Measurements from ENCODE around the gene HSPG2. TPM values are rescaled to one million over a fixed set of nuclear protein-coding genes. Genes with fewer than 3 reads are reported as not detected.
A peak's percentile ranks its signal among the peaks of the same experiment; 100 is the strongest.

HSPG2 gene
- total RNA-seq, 6 experiments from 2014 or later, result 275 to 430 (median 297) TPM

DNA sequence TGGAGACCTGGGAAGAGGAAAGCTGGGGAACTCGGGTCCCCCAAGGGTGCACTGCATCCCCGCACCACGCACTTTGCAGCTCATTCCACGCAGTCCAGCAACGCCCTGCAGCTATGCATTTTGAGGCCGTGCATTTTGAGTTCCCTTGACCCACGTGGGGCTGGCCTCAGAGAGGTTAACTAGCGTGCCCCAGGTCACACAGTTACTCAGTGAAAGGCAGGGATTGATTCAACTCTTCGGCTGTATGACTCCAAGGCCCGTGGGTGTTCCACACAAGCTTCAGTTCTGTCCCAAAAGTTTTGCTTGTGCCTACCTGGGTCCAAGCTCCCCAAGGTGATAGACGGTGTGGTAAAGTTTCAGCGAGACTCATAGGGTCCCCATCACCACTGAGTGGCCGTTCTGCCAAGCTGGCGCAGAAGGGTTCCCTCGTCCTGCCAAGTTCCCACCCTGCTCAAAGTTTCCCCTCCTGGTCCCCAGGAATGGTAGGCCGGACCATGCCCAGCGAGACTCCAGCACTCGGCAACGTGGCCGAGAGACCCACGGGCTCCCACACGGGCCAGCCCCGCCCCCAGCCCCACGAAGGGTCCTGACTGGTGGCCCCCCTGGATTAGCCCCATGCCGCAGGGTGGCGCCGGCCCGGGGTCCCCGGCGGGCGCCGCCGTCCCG is 611 bp downstream of the HSPG2 start:
- Mint-ChIP-seq H3K4me1 (ENCODE audit: low read depth) (peaks cover 79% of the 10 kb centered on the region), H3K36me3 (ENCODE audit: low read depth) (peaks cover 16% of the 10 kb centered on the region), H3K4me3 (peak overlapping the region; percentile 94), H3K9me3 (no peaks in the 10 kb centered on the region), H3K27ac (peak overlapping the region; percentile 93), H3K27me3 (ENCODE audit: insufficient read depth) (no peaks in the 10 kb centered on the region; the same call in none of the 2 replicates)
- TF ChIP-seq, protein P1, sequence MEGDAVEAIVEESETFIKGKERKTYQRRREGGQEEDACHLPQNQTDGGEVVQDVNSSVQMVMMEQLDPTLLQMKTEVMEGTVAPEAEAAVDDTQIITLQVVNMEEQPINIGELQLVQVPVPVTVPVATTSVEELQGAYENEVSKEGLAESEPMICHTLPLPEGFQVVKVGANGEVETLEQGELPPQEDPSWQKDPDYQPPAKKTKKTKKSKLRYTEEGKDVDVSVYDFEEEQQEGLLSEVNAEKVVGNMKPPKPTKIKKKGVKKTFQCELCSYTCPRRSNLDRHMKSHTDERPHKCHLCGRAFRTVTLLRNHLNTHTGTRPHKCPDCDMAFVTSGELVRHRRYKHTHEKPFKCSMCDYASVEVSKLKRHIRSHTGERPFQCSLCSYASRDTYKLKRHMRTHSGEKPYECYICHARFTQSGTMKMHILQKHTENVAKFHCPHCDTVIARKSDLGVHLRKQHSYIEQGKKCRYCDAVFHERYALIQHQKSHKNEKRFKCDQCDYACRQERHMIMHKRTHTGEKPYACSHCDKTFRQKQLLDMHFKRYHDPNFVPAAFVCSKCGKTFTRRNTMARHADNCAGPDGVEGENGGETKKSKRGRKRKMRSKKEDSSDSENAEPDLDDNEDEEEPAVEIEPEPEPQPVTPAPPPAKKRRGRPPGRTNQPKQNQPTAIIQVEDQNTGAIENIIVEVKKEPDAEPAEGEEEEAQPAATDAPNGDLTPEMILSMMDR (IDR thresholded peaks at IDR 0.05), result no peak
- no peak for DNase-seq

DNA sequence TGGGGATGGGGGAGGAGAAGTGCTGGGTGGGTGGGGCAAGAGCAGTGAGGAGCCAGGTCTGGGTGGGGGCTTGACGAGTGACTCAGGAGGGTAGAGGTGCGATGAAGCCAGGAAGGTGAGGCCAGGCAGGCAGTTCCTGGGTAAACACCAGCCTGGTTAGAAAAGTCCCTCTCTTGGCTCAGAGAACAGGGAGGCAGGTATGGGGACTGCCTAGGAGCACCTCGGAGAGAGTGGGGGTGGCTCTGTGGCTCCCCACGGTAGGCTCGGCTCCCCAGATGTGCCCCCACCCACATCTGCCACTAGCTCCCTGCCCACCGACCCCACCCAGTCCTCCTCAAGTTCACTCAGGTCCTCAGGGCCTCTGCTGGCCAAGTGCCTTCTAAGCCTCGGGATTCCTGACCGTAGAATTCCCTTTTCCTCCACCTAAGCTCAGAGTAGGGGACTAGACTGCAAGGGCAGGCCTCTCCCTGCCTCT is 1.2 kb downstream of the HSPG2 start:
- TF ChIP-seq, protein P1 (IDR thresholded peaks at IDR 0.05), result no peak
- peaks cover 80% of the 10 kb centered on the region for H3K4me1 Mint-ChIP-seq (ENCODE audit: low read depth)
- H3K27me3 Mint-ChIP-seq (ENCODE audit: insufficient read depth), result no peaks in the 10 kb centered on the region; the same call in none of the 2 replicates
- no peak for DNase-seq
- peaks cover 16% of the 10 kb centered on the region for H3K36me3 Mint-ChIP-seq (ENCODE audit: low read depth)
- H3K9me3 Mint-ChIP-seq, result no peaks in the 10 kb centered on the region
- peak overlapping the region; percentile 94 for H3K4me3 Mint-ChIP-seq
- peak overlapping the region; percentile 93 for H3K27ac Mint-ChIP-seq

DNA sequence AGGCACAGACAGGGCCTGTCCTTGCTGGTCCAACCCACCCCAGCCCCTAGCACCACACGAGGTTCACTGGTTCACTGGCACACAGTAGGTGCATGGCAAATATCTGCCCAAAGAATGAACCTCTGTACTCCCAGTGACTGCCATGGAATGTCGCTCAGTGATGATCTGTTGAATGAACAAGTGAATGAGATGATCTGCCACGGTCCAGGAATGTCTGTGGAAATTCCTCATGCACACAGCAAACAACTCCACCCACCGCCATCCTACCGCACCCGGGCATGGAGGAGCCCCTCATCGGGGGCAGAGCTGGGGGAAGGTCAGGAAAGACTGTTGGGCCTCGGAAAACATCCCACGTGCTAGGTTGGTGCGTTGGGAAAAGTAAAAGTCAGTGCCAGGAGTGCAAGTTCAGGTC is 1.7 kb downstream of the HSPG2 start:
- peaks cover 81% of the 10 kb centered on the region for H3K4me1 Mint-ChIP-seq (ENCODE audit: low read depth)
- peak overlapping the region; percentile 94 for H3K4me3 Mint-ChIP-seq
- TF ChIP-seq, protein P1 (IDR thresholded peaks at IDR 0.05), result no peak
- peak; percentile 53 for DNase-seq
- peak overlapping the region; percentile 93 for H3K27ac Mint-ChIP-seq
- no peaks in the 10 kb centered on the region for H3K9me3 Mint-ChIP-seq
- no peaks in the 10 kb centered on the region; the same call in none of the 2 replicates for H3K27me3 Mint-ChIP-seq (ENCODE audit: insufficient read depth)
- peaks cover 21% of the 10 kb centered on the region for H3K36me3 Mint-ChIP-seq (ENCODE audit: low read depth)

DNA sequence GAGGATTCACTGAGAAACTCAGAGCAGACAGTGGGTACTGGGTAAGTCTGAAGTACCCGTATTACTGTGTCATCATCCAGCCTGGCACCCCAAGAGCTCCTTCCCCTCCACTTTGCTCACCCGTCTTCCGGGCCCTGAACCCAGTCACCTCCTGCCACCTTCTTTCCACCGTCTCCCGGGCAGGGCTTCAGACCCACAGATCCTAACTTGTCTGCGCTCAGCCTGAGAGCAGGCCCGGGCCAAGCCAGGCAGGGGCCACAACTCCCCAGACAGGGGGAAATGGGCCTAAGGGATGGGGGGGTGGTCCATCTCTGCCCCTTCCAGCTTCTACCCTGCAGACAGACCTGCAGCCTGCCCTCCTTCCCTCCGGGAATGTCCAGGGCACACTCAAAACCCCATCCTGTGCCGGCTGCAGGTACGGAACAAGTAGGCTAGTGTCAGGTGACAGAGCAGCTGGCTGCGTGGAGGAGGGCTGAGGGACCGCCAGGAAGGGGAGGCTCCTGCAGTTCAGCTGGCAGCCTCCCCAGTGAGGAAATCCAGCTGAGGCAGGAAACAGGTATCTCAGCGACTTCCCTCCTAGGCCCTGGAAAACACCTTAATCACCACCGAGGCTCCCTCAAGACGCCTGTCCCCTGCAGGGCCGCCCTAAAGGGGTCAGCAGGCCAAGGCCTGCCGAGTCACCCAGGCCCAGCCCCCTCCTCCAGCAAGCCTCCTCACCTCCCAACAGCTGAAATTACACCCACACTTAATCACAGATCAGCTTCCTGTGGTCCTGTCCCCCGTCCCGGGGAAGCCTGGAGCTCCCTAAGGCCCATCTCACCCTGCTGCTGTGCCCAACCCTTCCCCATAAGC is 3.5 kb downstream of the HSPG2 start:
- H3K27ac Mint-ChIP-seq, result peak overlapping the region; percentile 93
- peaks cover 32% of the 10 kb centered on the region for H3K36me3 Mint-ChIP-seq (ENCODE audit: low read depth)
- H3K4me1 Mint-ChIP-seq (ENCODE audit: low read depth), result peaks cover 75% of the 10 kb centered on the region
- peak overlapping the region; percentile 94 for H3K4me3 Mint-ChIP-seq
- H3K9me3 Mint-ChIP-seq, result no peaks in the 10 kb centered on the region
- H3K27me3 Mint-ChIP-seq (ENCODE audit: insufficient read depth), result peaks cover 3% of the 10 kb centered on the region
- TF ChIP-seq, protein P1 (IDR thresholded peaks at IDR 0.05), result no peak
- DNase-seq, result no peak

DNA sequence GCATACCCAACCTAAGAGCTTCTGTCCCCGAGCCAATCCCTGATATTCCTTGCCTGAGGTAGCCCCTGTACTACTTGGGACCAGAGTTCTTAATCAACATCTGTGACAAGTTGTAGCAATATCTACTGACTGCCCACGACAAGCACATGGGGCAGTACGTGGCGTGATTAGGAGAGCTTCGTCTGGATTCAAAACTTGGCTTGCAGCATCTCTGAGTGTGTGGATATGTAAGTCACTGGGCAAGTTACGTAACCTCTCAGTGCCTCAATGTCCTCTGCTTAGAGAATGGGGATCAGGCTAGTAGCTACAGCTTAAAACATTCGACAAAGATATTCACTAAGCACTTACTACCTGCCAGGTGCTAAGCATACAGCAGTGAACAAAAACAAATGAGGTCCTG is 5.0 kb downstream of the HSPG2 start:
- TF ChIP-seq, protein P1 (IDR thresholded peaks at IDR 0.05), result no peak
- DNase-seq, result peak; percentile 82
- peak overlapping the region; percentile 93 for H3K27ac Mint-ChIP-seq
- H3K4me3 Mint-ChIP-seq, result peak overlapping the region; percentile 94
- H3K27me3 Mint-ChIP-seq (ENCODE audit: insufficient read depth), result peaks cover 3% of the 10 kb centered on the region
- no peaks in the 10 kb centered on the region for H3K9me3 Mint-ChIP-seq
- H3K36me3 Mint-ChIP-seq (ENCODE audit: low read depth), result peaks cover 32% of the 10 kb centered on the region
- H3K4me1 Mint-ChIP-seq (ENCODE audit: low read depth), result peaks cover 74% of the 10 kb centered on the region

Measured in HFFc6 (cell line).